ENCODE results near the gene BHLHE23. TPM values are rescaled to one million over a fixed set of nuclear protein-coding genes. Genes with fewer than 3 reads are reported as not detected.

Gene BHLHE23
- total RNA-seq, 2 donors from 2014 or later = not detected

DNA sequence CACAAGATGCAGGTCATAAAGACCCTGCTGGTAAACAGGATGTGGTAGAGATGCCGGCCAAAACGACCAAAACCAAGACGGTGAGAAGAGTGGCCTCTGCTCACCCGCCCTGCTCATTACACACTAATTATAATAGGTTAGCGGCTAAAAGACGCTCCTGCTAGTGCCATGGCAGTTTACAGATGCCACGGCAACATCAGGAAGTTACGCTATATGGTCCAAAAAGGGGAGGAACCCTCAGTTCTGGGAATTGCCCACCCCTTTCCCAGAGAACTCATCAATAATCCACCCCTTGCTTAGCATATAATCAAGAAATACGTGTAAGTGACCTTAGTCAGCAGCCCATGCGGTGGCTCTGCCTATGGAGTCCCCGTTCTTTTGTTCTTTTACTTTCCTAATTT, 17.6 kb downstream of the BHLHE23 start:
- Histone ChIP-seq H3K9me3 (no peaks in the 10 kb centered on the region), H3K4me1 (no peaks in the 10 kb centered on the region), H3K4me3 (no peak overlapping the region), H3K27ac (no peak overlapping the region), H3K36me3 (replicated peaks in 1 of 2; ENCODE audit: insufficient read depth in 1 of 2, low read depth in 2 of 2) (no peaks in the 10 kb centered on the region), H3K27me3 (no peaks in the 10 kb centered on the region)
- ATAC-seq (no peak), DNase-seq (no peak)
- TF ChIP-seq, protein P1, sequence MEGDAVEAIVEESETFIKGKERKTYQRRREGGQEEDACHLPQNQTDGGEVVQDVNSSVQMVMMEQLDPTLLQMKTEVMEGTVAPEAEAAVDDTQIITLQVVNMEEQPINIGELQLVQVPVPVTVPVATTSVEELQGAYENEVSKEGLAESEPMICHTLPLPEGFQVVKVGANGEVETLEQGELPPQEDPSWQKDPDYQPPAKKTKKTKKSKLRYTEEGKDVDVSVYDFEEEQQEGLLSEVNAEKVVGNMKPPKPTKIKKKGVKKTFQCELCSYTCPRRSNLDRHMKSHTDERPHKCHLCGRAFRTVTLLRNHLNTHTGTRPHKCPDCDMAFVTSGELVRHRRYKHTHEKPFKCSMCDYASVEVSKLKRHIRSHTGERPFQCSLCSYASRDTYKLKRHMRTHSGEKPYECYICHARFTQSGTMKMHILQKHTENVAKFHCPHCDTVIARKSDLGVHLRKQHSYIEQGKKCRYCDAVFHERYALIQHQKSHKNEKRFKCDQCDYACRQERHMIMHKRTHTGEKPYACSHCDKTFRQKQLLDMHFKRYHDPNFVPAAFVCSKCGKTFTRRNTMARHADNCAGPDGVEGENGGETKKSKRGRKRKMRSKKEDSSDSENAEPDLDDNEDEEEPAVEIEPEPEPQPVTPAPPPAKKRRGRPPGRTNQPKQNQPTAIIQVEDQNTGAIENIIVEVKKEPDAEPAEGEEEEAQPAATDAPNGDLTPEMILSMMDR (IDR thresholded peaks at IDR 0.05) = no peak
- TF ChIP-seq POLR2A (IDR thresholded peaks at IDR 0.05) = no peak
- intact Hi-C loops (cut with DNase I) = no loop called here
- 35 to 54% methylated on average over 8 to 11 of the region's 11 CpGs for WGBS, 2 donors

DNA sequence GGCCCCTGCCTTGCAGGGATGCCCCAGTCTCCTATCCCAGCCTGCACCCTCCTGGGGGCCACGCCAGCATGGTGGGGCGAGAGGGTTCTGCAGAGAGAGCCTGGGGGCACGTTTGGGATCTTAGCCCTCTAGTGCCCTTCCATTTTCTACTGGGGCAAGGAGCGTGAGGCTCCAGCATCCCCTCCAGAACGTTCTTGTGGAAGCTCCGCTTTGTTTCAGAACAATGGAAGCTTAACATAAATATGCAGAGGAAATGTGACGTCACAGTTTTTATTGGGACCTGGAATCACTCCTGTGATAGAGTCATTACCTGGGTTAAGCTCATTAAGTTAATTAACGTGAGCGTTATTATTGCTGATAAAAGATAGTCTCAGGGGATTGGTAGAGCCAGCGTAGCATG, 19.6 kb downstream of the BHLHE23 start:
- Histone ChIP-seq H3K27ac (no peak overlapping the region), H3K36me3 (replicated peaks in 1 of 2; ENCODE audit: insufficient read depth in 1 of 2, low read depth in 2 of 2) (no peaks in the 10 kb centered on the region), H3K4me1 (no peaks in the 10 kb centered on the region), H3K4me3 (no peak overlapping the region), H3K9me3 (no peaks in the 10 kb centered on the region), H3K27me3 (no peaks in the 10 kb centered on the region)
- no peak for DNase-seq
- WGBS, 2 donors = 37 to 42% methylated on average over 10 of the region's 10 CpGs
- ATAC-seq = no peak
- no peak for TF ChIP-seq POLR2A (IDR thresholded peaks at IDR 0.05)
- TF ChIP-seq, protein P1 (IDR thresholded peaks at IDR 0.05) = no peak
- intact Hi-C loops (cut with DNase I) = no loop called here

DNA sequence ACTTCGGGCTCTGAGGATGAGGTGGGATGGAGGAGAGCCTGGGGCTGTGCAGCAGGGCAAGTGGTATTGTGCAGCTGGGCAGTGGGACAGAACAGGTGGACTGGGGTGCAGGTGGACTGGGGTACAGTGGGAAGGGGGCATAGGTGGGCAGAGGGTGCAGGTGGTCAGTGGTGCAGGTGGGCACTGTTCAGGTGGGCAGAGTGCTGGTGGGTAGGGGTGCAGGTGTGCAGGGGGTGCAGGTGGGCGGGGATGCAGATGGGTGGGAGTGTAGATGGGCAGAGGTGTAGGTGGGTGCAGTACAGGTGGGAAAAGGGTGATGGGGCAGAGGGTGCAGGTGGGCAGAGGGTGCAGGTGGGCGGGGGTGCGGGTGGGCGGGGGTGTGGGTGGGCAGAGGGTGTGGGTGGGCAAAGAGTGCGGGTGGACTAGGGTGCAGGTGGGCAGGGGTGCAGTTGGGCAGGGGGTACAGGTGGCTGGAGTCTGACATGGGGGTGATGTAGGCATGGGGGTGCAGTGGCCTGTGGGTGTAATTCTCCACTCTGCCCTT, 20.4 kb downstream of the BHLHE23 start:
- DNase-seq (no peak), ATAC-seq (no peak)
- intact Hi-C loops (cut with DNase I) = no loop called here
- TF ChIP-seq POLR2A (IDR thresholded peaks at IDR 0.05) = no peak
- TF ChIP-seq, protein P1 (IDR thresholded peaks at IDR 0.05) = no peak
- no peaks in the 10 kb centered on the region for H3K4me1 ChIP-seq
- H3K9me3 ChIP-seq = no peaks in the 10 kb centered on the region
- no peak overlapping the region for H3K4me3 ChIP-seq
- no peak overlapping the region for H3K27ac ChIP-seq
- no peaks in the 10 kb centered on the region for H3K36me3 ChIP-seq (replicated peaks in 1 of 2; ENCODE audit: insufficient read depth in 1 of 2, low read depth in 2 of 2)
- WGBS, 2 donors = 49 to 60% methylated on average over 5 to 6 of the region's 6 CpGs
- no peaks in the 10 kb centered on the region for H3K27me3 ChIP-seq

DNA sequence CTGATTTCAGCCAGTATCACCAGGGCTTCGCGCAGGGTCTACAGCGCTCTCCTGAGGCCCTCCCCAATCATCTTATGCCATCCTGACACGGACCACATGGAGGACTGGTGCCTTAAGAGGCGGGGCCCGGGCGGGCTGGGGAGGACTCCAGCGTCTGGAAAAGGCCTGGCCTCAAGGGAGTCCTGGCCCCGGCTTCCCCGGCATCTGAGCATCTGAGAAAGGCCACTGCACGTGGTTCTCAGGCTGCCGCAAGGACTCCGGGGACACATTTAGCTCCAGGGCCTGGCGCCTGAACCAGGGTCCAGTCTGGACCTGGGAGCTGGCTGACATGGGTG, 21.4 kb downstream of the BHLHE23 start:
- H3K36me3 ChIP-seq (replicated peaks in 1 of 2; ENCODE audit: insufficient read depth in 1 of 2, low read depth in 2 of 2) = no peaks in the 10 kb centered on the region
- no peak for DNase-seq
- no peak for ATAC-seq
- WGBS, 2 donors = 59% methylated on average over 14 of the region's 14 CpGs; no CpG with 5 or more reads in 1 of the 2 donors
- TF ChIP-seq, protein P1 (IDR thresholded peaks at IDR 0.05) = no peak
- TF ChIP-seq POLR2A (IDR thresholded peaks at IDR 0.05) = no peak
- intact Hi-C loops (cut with DNase I) = no loop called here
- H3K4me1 ChIP-seq = no peaks in the 10 kb centered on the region
- no peak overlapping the region for H3K27ac ChIP-seq
- no peak overlapping the region for H3K4me3 ChIP-seq
- no peaks in the 10 kb centered on the region for H3K27me3 ChIP-seq
- H3K9me3 ChIP-seq = no peaks in the 10 kb centered on the region

DNA sequence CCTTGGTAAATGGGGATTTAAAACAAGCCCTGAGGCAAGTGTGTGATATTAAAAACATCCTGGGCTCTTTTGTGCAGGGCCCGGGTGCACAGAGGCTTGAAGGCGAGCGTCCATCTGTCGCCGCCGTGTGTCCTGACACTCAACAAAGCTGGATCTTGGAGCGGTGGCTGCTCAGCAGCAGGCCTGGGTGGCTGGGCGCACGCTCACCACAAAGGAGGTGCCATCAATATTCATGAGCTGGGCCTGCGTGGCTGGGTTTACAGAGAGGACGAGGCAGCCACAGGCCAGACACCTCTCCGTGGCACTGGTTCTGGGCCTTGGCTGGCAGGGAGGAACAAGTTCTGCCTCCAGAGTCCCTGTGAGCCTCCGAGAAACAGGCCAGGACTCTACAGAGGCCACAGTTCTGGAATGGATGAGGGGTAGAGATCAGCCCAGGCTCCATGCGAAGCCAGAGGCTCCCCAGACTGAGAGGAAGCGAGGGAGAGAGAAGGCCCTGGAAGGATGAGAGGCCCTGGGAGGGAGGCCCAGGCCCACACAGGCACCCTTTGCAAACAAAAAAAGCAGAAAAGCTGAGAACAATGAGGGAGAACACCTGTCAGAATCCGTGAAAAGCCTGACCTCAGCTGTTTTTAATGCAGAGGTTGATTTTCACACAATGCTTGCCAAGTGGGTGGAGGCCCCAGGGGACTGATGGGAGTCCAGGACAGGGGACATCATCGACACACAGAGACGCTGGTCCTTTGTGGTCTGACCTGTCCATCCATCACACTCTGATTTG, 21.9 kb downstream of the BHLHE23 start:
- Histone ChIP-seq H3K36me3 (replicated peaks in 1 of 2; ENCODE audit: insufficient read depth in 1 of 2, low read depth in 2 of 2) (no peaks in the 10 kb centered on the region), H3K9me3 (no peaks in the 10 kb centered on the region), H3K27ac (no peak overlapping the region), H3K27me3 (no peaks in the 10 kb centered on the region), H3K4me3 (no peak overlapping the region), H3K4me1 (no peaks in the 10 kb centered on the region)
- no peak for TF ChIP-seq POLR2A (IDR thresholded peaks at IDR 0.05)
- TF ChIP-seq, protein P1 (IDR thresholded peaks at IDR 0.05) = no peak
- no peak for DNase-seq
- ATAC-seq = no peak
- 69 to 71% methylated on average over 17 to 18 of the region's 18 CpGs for WGBS, 2 donors
- intact Hi-C loops (cut with DNase I) = no loop called here

All from body of pancreas (tissue), 4 donors.